ENCODE measurements around the gene CIB1.
"Not testable (repeated sequence)": the region's sequence is repeated elsewhere in the genome, so short reads cannot be mapped to it uniquely, and the experiment has no call there.

CIB1 gene

GRCh38 chr15:90233387-90234095 is at the start of gene CIB1:
CIB1 (minus strand) TSS chr15:90233941; CDS start chr15:90233885, 56 bp downstream.
- Histone ChIP-seq H3K36me3 (peaks cover 44% of the 10 kb centered on the region), H3K27ac (peak within 1 kb of the TSS; percentile 73), H3K4me3 (ENCODE audit: low read depth, low read length) (peak within 1 kb of the TSS; percentile 73), H3K9me3 (ENCODE audit: severe bottlenecking) (no peaks in the 10 kb centered on the region), H3K27me3 (ENCODE audit: insufficient read depth, low read depth, severe bottlenecking) (no peaks in the 10 kb centered on the region)
- DNase-seq, result peak; percentile 95
- no peak for TF ChIP-seq CTCF (IDR thresholded peaks at IDR 0.05; ENCODE audit: low read depth, low read length)

- not testable (repeated sequence) for H3K27ac ChIP-seq; H3K36me3 ChIP-seq; H3K4me3 ChIP-seq (ENCODE audit: low read depth, low read length); H3K9me3 ChIP-seq (ENCODE audit: severe bottlenecking); DNase-seq; H3K27me3 ChIP-seq (ENCODE audit: insufficient read depth, low read depth, severe bottlenecking)
These were observed 47.9 kb upstream of the CIB1 start for GRCh38 chr15:90281637-90282036.

GRCh38 chr15:90280743-90281142 is 47.0 kb upstream of the CIB1 start:
- peak overlapping the region; percentile 29 for H3K27ac ChIP-seq
- H3K27me3 ChIP-seq (ENCODE audit: insufficient read depth, low read depth, severe bottlenecking); H3K4me3 ChIP-seq (ENCODE audit: low read depth, low read length): not testable (repeated sequence)

GRCh38 chr15:90278467-90278866 is 44.7 kb upstream of the CIB1 start:
- H3K36me3 ChIP-seq, result peaks cover 21% of the 10 kb centered on the region
- not testable (repeated sequence) for H3K4me3 ChIP-seq (ENCODE audit: low read depth, low read length); H3K9me3 ChIP-seq (ENCODE audit: severe bottlenecking); H3K27me3 ChIP-seq (ENCODE audit: insufficient read depth, low read depth, severe bottlenecking); DNase-seq; H3K27ac ChIP-seq

More at GRCh38 chr15:90280743-90281142, 47.0 kb upstream of the CIB1 start:
- not testable (repeated sequence) for H3K9me3 ChIP-seq (ENCODE audit: severe bottlenecking); DNase-seq; H3K36me3 ChIP-seq

GRCh38 chr15:90271459-90272166 is 37.9 kb upstream of the CIB1 start:
- DNase-seq, result no peak
- no peak overlapping the region for H3K4me3 ChIP-seq (ENCODE audit: low read depth, low read length)
- H3K27ac ChIP-seq, result no peak overlapping the region
- no peaks in the 10 kb centered on the region for H3K9me3 ChIP-seq (ENCODE audit: severe bottlenecking)
- TF ChIP-seq CTCF (IDR thresholded peaks at IDR 0.05; ENCODE audit: low read depth, low read length), result no peak
- H3K27me3 ChIP-seq (ENCODE audit: insufficient read depth, low read depth, severe bottlenecking), result no peaks in the 10 kb centered on the region
- H3K36me3 ChIP-seq, result peaks cover 81% of the 10 kb centered on the region

- Histone ChIP-seq H3K9me3 (ENCODE audit: severe bottlenecking) (no peaks in the 10 kb centered on the region), H3K27ac (no peak overlapping the region), H3K27me3 (ENCODE audit: insufficient read depth, low read depth, severe bottlenecking) (no peaks in the 10 kb centered on the region), H3K4me3 (ENCODE audit: low read depth, low read length) (no peak overlapping the region), H3K36me3 (peaks cover 78% of the 10 kb centered on the region)
- no peak for DNase-seq
- no peak for TF ChIP-seq CTCF (IDR thresholded peaks at IDR 0.05; ENCODE audit: low read depth, low read length)
These were observed 36.9 kb upstream of the CIB1 start for GRCh38 chr15:90270502-90271150.

- Histone ChIP-seq H3K27me3 (ENCODE audit: insufficient read depth, low read depth, severe bottlenecking) (no peaks in the 10 kb centered on the region), H3K9me3 (ENCODE audit: severe bottlenecking) (no peaks in the 10 kb centered on the region), H3K27ac (no peak overlapping the region), H3K4me3 (ENCODE audit: low read depth, low read length) (no peak overlapping the region), H3K36me3 (peaks cover 60% of the 10 kb centered on the region)
- TF ChIP-seq CTCF (IDR thresholded peaks at IDR 0.05; ENCODE audit: low read depth, low read length), result no peak
- no peak for DNase-seq
These were observed 34.7 kb upstream of the CIB1 start for GRCh38 chr15:90268415-90268814.

Data from WERI-Rb-1 (cell line).